GM10847 (cell line): Measurements from ENCODE around the gene GTF2H1.

Source experiments
- POLR2A ChIP-seq: IDR thresholded peaks from 2 replicates; pipeline ENCODE4 v1.6.1; 2011; ENCODE audit not compliant: insufficient read length; ENCODE audit errors: extremely low read depth

The GTF2H1 gene

DNA sequence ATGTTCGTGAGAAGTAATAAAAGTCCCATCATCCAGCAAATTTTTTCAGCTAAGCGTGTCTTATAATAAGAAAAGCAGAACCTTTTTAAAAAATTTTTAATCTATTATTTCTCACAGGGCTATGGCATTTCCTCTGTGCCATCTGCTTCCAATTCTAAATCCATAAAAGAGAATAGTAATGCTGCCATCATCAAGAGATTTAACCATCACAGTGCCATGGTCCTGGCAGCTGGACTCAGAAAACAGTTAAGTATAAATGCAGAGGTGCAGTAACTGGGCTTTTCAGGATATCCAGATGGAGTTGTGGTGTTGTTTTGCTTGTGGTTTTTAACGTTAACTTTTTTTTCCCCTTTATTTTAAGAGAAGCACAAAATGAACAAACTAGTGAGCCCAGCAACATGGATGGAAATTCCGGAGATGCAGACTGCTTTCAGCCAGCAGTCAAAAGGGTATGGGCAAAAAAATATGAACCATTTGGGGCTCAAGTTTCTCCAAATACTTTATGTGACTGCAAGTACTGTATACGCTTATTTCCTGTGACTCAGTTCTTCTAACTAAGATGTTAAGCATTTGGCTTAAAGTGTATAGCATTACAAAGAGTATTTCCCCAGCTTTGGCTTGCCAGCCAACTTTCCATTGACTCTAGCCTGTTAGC lies 25.2 kb downstream of the GTF2H1 start:
- no peak for TF ChIP-seq POLR2A

GRCh38 chr11:18352581-18352980 lies 30.2 kb downstream of the GTF2H1 start:
- no peak for TF ChIP-seq POLR2A

GRCh38 chr11:18358646-18359045 lies 36.3 kb downstream of the GTF2H1 start:
- no peak for TF ChIP-seq POLR2A

- no peak for TF ChIP-seq POLR2A
These were observed 38.8 kb downstream of the GTF2H1 start for GRCh38 chr11:18361154-18361553.

GRCh38 chr11:18364495-18365073 lies 42.2 kb downstream of the GTF2H1 start:
- no peak for TF ChIP-seq POLR2A

DNA sequence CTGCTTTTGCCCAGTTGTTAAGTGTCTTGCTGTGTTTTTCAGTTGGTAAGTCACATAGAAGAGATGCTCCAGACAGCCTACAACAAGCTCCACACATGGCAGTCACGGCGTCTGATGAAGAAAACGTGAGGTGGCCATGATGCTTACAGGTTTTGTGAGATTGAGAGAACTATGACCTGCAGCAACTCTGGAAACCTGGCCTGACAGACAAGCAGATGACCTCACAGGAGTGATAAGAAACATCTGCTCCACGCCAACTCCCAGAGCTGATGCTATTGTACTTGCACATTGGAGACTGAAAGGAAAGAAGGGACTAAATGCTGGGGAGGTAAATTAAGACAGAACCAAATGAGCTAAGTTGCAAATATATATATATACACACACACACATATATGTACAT lies 43.4 kb downstream of the GTF2H1 start:
- TF ChIP-seq POLR2A = no peak

DNA sequence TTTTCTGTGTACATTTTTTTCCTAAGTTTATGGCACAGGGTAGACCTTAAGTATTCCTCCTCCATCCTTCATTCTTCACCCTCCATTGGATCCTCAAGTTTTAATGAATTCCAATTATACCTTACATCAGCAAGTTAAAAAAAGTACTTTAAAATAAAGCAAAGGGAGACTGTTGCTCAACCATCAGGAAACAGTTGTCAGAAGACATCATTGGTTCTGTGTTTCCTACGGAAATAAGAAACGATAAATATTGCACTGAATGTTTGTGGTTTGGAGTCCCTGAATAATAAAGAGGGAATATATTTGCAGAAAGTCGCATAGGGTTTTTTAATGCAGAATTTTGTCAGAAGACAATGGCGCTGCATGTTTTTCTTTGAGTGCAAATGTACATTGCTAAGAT lies 43.9 kb downstream of the GTF2H1 start:
- TF ChIP-seq POLR2A = no peak

DNA sequence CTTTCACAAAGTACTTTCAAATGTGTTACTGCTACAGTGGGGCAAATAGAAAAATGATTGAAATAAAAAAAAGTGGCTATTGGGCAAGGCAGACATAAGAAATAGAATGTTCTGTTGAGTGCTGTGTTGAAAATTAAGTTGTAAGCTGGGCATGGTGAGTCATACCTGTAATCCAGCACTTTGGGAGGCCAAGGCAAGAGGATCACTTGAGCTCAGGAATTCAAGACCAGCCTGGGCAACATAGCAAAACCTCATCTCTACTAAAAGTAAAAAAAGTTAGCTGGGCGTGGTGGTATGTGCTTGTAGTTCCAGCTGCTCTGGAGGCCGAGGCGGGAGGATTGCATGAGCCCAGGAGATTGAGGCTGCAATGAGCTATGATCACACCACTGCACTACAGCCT lies 45.1 kb downstream of the GTF2H1 start:
- no peak for TF ChIP-seq POLR2A

- TF ChIP-seq POLR2A = no peak
These were observed 45.9 kb downstream of the GTF2H1 start for GRCh38 chr11:18368221-18368620.

DNA sequence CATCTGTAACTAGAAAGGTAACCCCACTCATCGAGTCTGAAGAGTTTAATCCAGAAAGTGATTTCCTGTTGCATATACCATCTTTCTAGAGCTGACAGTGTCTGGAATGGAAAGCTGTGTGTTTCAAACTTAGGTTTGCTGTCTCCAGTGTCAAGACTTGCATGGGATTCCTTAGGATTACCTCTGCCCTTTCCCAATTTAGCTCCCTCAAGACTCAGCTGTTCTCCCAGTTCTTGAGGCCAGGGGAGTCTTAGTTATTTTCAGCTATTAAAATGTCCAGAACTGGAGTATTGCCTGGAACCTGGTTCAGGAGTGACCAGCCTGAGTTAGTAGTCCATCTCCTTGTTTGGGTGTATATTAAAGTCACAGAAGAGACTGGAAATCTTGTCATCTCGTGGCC lies 47.0 kb downstream of the GTF2H1 start:
- no peak for TF ChIP-seq POLR2A

DNA sequence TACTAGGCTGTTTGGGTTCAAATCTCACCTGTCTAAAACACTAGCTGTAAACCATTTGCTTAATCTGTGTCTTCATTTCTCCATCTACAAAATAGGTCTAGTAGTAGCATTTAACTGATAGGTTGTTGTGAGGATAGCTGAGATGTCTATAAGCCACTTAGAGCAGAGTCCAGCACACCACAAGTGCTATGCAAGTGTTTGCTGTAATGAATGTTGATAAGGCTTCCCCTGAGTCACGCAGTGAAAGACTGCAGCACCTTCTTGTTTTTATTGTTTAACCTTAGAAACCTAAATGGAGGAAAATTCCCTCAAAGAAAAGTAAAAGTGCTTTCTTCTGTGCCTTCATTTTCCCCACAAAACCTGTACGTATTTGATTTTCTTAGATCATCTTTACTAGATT lies 48.9 kb downstream of the GTF2H1 start:
- no peak for TF ChIP-seq POLR2A

- TF ChIP-seq POLR2A = no peak
These were observed 49.8 kb downstream of the GTF2H1 start for GRCh38 chr11:18372201-18372600.

DNA sequence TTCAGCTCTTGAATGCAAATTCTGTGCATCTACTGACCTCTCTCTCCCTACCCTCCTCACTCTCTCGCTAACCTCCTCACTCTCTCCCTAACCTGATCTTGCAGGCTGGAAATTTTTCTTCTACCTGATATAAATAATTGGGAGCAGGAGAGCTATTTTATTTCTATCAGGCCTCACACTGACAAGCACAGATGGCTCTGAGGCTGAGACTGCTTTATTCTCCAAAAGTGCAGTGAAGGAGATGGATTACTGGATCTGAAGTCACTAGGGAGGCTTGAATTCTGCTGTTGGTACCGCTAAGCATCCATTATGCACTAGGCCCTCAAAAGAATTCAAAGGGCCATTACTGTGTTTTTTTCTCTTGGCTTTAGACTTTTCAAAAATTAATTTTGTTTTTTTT lies 52.6 kb downstream of the GTF2H1 start:
- no peak for TF ChIP-seq POLR2A

- TF ChIP-seq POLR2A = no peak
These were observed 53.6 kb downstream of the GTF2H1 start for GRCh38 chr11:18375941-18376340.

DNA sequence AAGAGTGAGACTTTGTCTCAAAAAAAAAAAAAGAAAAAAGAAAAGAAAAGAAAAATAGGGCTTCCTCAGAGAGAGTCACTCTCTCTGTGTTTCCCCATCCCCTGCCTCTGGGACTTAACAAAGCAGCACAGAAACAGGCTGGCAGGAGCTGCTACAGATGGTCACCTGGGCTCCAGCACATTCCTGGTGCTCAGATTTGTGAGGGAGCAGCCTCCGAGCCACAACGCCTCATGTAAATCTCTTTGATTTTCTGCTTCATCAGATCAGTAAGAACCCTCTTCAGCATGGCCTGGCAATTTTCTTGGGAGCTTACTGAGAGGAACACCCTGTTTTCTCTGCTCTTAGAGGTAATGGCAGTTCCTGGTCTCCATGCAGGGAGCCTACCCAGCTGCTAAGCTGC lies 56.8 kb downstream of the GTF2H1 start:
- no peak for TF ChIP-seq POLR2A

- no peak for TF ChIP-seq POLR2A
These were observed 61.2 kb downstream of the GTF2H1 start for GRCh38 chr11:18383388-18384156.
